H1 (cell line): ENCODE measurements around the gene MMP25. TPM values are rescaled to one million over a fixed set of nuclear protein-coding genes. Genes with fewer than 3 reads are reported as not detected.
"Not testable (repeated sequence)": the region's sequence is repeated elsewhere in the genome, so short reads cannot be mapped to it uniquely, and the experiment has no call there.

Source experiments
- CTCF ChIA-PET: fragments of 300-600 bp; sonication (Branson Sonifier 250); formaldehyde crosslinking; loops from one replicate; lab custom pipeline; 2021; ENCODE audit not compliant: partially characterized antibody; lab: Charles Lee
- POLR2A ChIA-PET: fragments of 300-600 bp; sonication (Branson Sonifier 250); formaldehyde crosslinking; loops from one replicate; lab custom pipeline; 2021; ENCODE audit warnings: inconsistent platforms; ENCODE audit not compliant: partially characterized antibody; lab: Charles Lee
- DNase-seq, 2 experiments: peaks; one replicate each; pipeline versions ENCODE4 v3.0.0 to v3.0.0-alpha.2; 2010 to 2022; ENCODE audit warnings: low spot score in 2 of 2, low read depth in 1 of 2, mixed read lengths in 1 of 2
- FAIRE-seq: peaks from 2 replicates; lab custom pipeline; 2011; peaks lifted over from hg19 to GRCh38; lab: Jason Lieb, UNC
- H2AFZ ChIP-seq: 2 replicates; pipeline ENCODE4 v1.8.1; 2012; ENCODE audit warnings: low read length, inconsistent platforms
- H2AK5ac ChIP-seq: 2 replicates; pipeline ENCODE4 v1.6.1; 2013; ENCODE audit warnings: low read depth, low read length
- H2BK120ac ChIP-seq: replicated peaks from 2 replicates; pipeline ENCODE3; 2013; ENCODE audit warnings: low read depth, low read length, inconsistent platforms
- H2BK12ac ChIP-seq: 2 replicates; pipeline ENCODE4 v1.6.1; 2013; ENCODE audit warnings: low read depth, low read length
- H2BK15ac ChIP-seq: 2 replicates; pipeline ENCODE4 v1.6.1; 2013; ENCODE audit warnings: low read length
- H2BK20ac ChIP-seq: 2 replicates; pipeline ENCODE4 v1.6.1; 2013; ENCODE audit warnings: low read length
- H2BK5ac ChIP-seq: 2 replicates; pipeline ENCODE4 v1.6.1; 2013; ENCODE audit warnings: low read depth, low read length
- H3K14ac ChIP-seq: 2 replicates; pipeline ENCODE4 v1.6.1; 2013; ENCODE audit warnings: inconsistent platforms; ENCODE audit not compliant: insufficient read length
- H3K18ac ChIP-seq: 2 replicates; pipeline ENCODE4 v1.6.1; 2013; ENCODE audit warnings: low read length; ENCODE audit errors: extremely low read depth
- H3K23ac ChIP-seq: 2 replicates; pipeline ENCODE4 v1.6.1; 2013; ENCODE audit warnings: inconsistent platforms; ENCODE audit not compliant: insufficient read length
- H3K23me2 ChIP-seq: 2 replicates; pipeline ENCODE4 v1.6.1; 2013; ENCODE audit warnings: low read depth, low read length
- H3K27ac ChIP-seq: 2 replicates; pipeline ENCODE4 v1.6.1; 2011; ENCODE audit warnings: low read depth, low read length, inconsistent platforms
- H3K27me3 ChIP-seq, 4 experiments: replicated peaks in 1 of 4; 1 replicate in 1 of 4; 2 replicates in 3 of 4; pipeline versions ENCODE4 v1.6.1 to v1.8.1; 2011 to 2013; ENCODE audit warnings: low read length in 3 of 4, mild to moderate bottlenecking in 3 of 4, inconsistent platforms in 2 of 4, mixed read lengths in 2 of 4, moderate library complexity in 1 of 4; ENCODE audit not compliant: control insufficient read depth in 3 of 4, insufficient read depth in 3 of 4; ENCODE audit errors: extremely low read depth in 1 of 4
- H3K36me3 ChIP-seq, 4 experiments: 2 replicates each; pipeline versions ENCODE4 v1.6.1 to v1.8.1; 2011 to 2013; ENCODE audit warnings: mild to moderate bottlenecking in 4 of 4, low read length in 3 of 4, moderate library complexity in 2 of 4, control low read depth in 1 of 4, inconsistent platforms in 1 of 4; ENCODE audit not compliant: insufficient read depth in 4 of 4, control insufficient read depth in 2 of 4
- H3K4ac ChIP-seq: replicated peaks from 2 replicates; pipeline ENCODE3; 2013; ENCODE audit warnings: low read length, low read depth, mixed read lengths, inconsistent platforms; ENCODE audit not compliant: insufficient read length
- H3K4me1 ChIP-seq, 4 experiments: replicated peaks in 1 of 4; 1 replicate in 1 of 4; 2 replicates in 3 of 4; pipeline versions ENCODE4 v1.6.1 to v1.8.1; 2011 to 2013; ENCODE audit warnings: low read length in 3 of 4, inconsistent platforms in 2 of 4, mixed read lengths in 1 of 4; ENCODE audit not compliant: insufficient read depth in 4 of 4, control insufficient read depth in 3 of 4
- H3K4me2 ChIP-seq, 2 experiments: 2 replicates each; pipeline versions ENCODE4 v1.6.1 to v1.8.1; 2011 to 2013; ENCODE audit warnings: low read depth in 2 of 2, low read length in 2 of 2, control low read depth in 1 of 2, inconsistent platforms in 1 of 2, mild to moderate bottlenecking in 1 of 2; ENCODE audit not compliant: insufficient read depth in 1 of 2
- H3K4me3 ChIP-seq, 4 experiments: fragments of 200-600, 300-600 bp in 1 of 4; sonication (generic), shearing (Covaris generic), sonication (Bioruptor Twin) in 1 of 4; 2 replicates each; pipeline versions ENCODE4 v1.5.1 to v1.8.1; 2011 to 2016; ENCODE audit warnings: low read length in 4 of 4, low read depth in 3 of 4, control low read depth in 2 of 4, inconsistent platforms in 2 of 4, mild to moderate bottlenecking in 2 of 4, mixed read lengths in 1 of 4, moderate library complexity in 1 of 4; ENCODE audit not compliant: insufficient read depth in 2 of 4; ENCODE audit errors: extremely low read depth in 1 of 4
- H3K56ac ChIP-seq: replicated peaks from 2 replicates; pipeline ENCODE3; 2013; ENCODE audit warnings: low read depth, mild to moderate bottlenecking, mixed read lengths, low read length, inconsistent platforms; ENCODE audit not compliant: insufficient read length
- H3K79me1 ChIP-seq: 2 replicates; pipeline ENCODE4 v1.6.1; 2013; ENCODE audit warnings: low read depth, low read length, control low read depth
- H3K79me2 ChIP-seq, 2 experiments: 2 replicates each; pipeline versions ENCODE4 v1.6.1 to v1.8.1; 2012 to 2013; ENCODE audit warnings: low read length in 2 of 2, mild to moderate bottlenecking in 2 of 2, inconsistent platforms in 1 of 2; ENCODE audit not compliant: insufficient read depth in 2 of 2, control insufficient read depth in 1 of 2
- H3K9ac ChIP-seq, 4 experiments: replicated peaks in 1 of 4; 1 replicate in 1 of 4; 2 replicates in 3 of 4; pipeline versions ENCODE4 v1.6.1 to v1.8.1; 2011 to 2013; ENCODE audit warnings: low read depth in 3 of 4, low read length in 3 of 4, control low read depth in 2 of 4, mild to moderate bottlenecking in 2 of 4, moderate library complexity in 2 of 4, inconsistent platforms in 1 of 4; ENCODE audit errors: extremely low read depth in 1 of 4
- H3K9me3 ChIP-seq, 2 experiments: 2 replicates each; pipeline versions ENCODE4 v1.6.1 to v1.8.1; 2012 to 2013; ENCODE audit warnings: mild to moderate bottlenecking in 2 of 2, moderate library complexity in 2 of 2, control low read depth in 1 of 2, inconsistent platforms in 1 of 2, low read depth in 1 of 2, low read length in 1 of 2, mixed read lengths in 1 of 2; ENCODE audit not compliant: insufficient read depth in 2 of 2
- H4K20me1 ChIP-seq, 2 experiments: replicated peaks in 1 of 2; 2 replicates each; pipeline versions ENCODE3 to v1.8.1; 2011 to 2013; ENCODE audit warnings: inconsistent platforms in 2 of 2, low read length in 2 of 2, mild to moderate bottlenecking in 1 of 2; ENCODE audit not compliant: insufficient read depth in 2 of 2, control insufficient read depth in 1 of 2
- H4K5ac ChIP-seq: 2 replicates; pipeline ENCODE4 v1.6.1; 2013; ENCODE audit warnings: low read length, low read depth, mixed read lengths, inconsistent platforms; ENCODE audit not compliant: insufficient read length
- H4K8ac ChIP-seq: 2 replicates; pipeline ENCODE4 v1.8.0; 2013; ENCODE audit warnings: mild to moderate bottlenecking, moderate library complexity, low read length, inconsistent platforms; ENCODE audit not compliant: insufficient read depth; ENCODE audit errors: extremely low read depth
- H4K91ac ChIP-seq: replicated peaks from 2 replicates; pipeline ENCODE3; 2013; ENCODE audit warnings: low read length, mixed read lengths, inconsistent platforms; ENCODE audit not compliant: insufficient read length
- CTCF ChIP-seq, 3 experiments: IDR thresholded peaks; 1 replicate in 2 of 3; 2 replicates in 1 of 3; pipeline versions ENCODE4 v1.5.1 to v1.6.1; 2011; ENCODE audit warnings: low read length in 3 of 3, mild to moderate bottlenecking in 3 of 3, inconsistent platforms in 2 of 3, low read depth in 1 of 3, moderate library complexity in 1 of 3; ENCODE audit not compliant: insufficient read depth in 1 of 3; ENCODE audit errors: control extremely low read depth in 1 of 3
- RAD21 ChIP-seq, 2 experiments: IDR thresholded peaks in 1 of 2; conservative IDR thresholded peaks in 1 of 2; 2 replicates each; pipeline ENCODE4 v1.6.1; 2011; ENCODE audit warnings: low read depth in 2 of 2, low read length in 2 of 2, improper control_type of control experiment in 1 of 2, inconsistent platforms in 1 of 2, mild to moderate bottlenecking in 1 of 2, moderate library complexity in 1 of 2
- WGBS, 2 experiments: shearing (Covaris generic) in 1 of 2; methylation state at CpG; one replicate each; pipeline versions ENCODE4 v1.1.6 to v1.1.7; 2013 to 2015; ENCODE audit warnings: low lambda C conversion rate in 2 of 2, mixed read lengths in 2 of 2, inconsistent platforms in 1 of 2, low coverage in 1 of 2, missing lambda C conversion rate in 1 of 2; ENCODE audit not compliant: insufficient replicate concordance in 2 of 2, insufficient coverage in 1 of 2, insufficient read length in 1 of 2; ENCODE audit errors: extremely low coverage in 1 of 2, missing lambda C conversion rate in 1 of 2; 5-methylcytosine and 5-hydroxymethylcytosine counted together
- polyA plus RNA-seq, 7 experiments: library from polyadenylated mRNA; depleted of rRNA in 3 of 7; stranded (reverse) in 5 of 7; unstranded in 2 of 7; fragments of >200 nt in 5 of 7; fragments of 200-250 nt in 2 of 7; gene quantifications; 1 replicate in 5 of 7; 2 replicates in 1 of 7; 4 replicates in 1 of 7; pipeline versions ENCODE4 v1.2.1 to v1.2.3, GENCODE V29; 2011 to 2013; ENCODE audit warnings: missing spikeins in 2 of 7, mixed read lengths in 2 of 7
- total RNA-seq: library from RNA; stranded (reverse); fragmentation: NEBNext Ultra II Directional; extraction: Animal tissue kit (Norgen Biotek cat#: 25700); gene quantifications from 2 replicates; pipeline ENCODE4 v1.2.1, GENCODE V29; 2021

The MMP25 gene
- total and polyA plus RNA-seq, 2 of the 8 experiments (the other 6 are each of a cell fraction or from before 2014, with no cell fraction given), result 7.7 to 26.7 TPM

GRCh38 chr16:3053330-3053710 is 7.0 kb downstream of the MMP25 start:
- H3K23ac ChIP-seq, H2BK120ac ChIP-seq, H3K27me3 ChIP-seq, H3K4me2 ChIP-seq, H3K4me1 ChIP-seq, H3K4ac ChIP-seq, H4K5ac ChIP-seq, H3K23me2 ChIP-seq, H3K79me1 ChIP-seq, H3K56ac ChIP-seq, POLR2A ChIA-PET, H3K36me3 ChIP-seq, H3K27ac ChIP-seq, DNase-seq, H3K9ac ChIP-seq, H2BK20ac ChIP-seq, H2AFZ ChIP-seq, H4K8ac ChIP-seq, H3K4me3 ChIP-seq, H4K91ac ChIP-seq, H2BK12ac ChIP-seq, H3K18ac ChIP-seq, H2AK5ac ChIP-seq, H3K9me3 ChIP-seq, H3K14ac ChIP-seq, H3K79me2 ChIP-seq, H2BK5ac ChIP-seq, H2BK15ac ChIP-seq: not testable (repeated sequence)
- CTCF ChIA-PET, result interaction anchor here (7.4 kb wide), 1 partner anchor 22 kb away, joined by 117 read pairs; no protein-coding TSS in a partner anchor
- TF ChIP-seq RAD21 (IDR thresholded peaks at IDR 0.05 in 1 of 2, conservative IDR thresholded peaks at IDR 0.05 in 1 of 2; ENCODE audit: low read depth in 2 of 2, low read length in 2 of 2), result peak; percentile 7 to 15; a peak in 3 of 4 replicates
- peak in 2 of 3 experiments; percentile 19 to 34; a peak in 3 of 4 replicates for TF ChIP-seq CTCF (IDR thresholded peaks at IDR 0.05; ENCODE audit: control extremely low read depth in 1 of 3, insufficient read depth in 1 of 3, low read depth in 1 of 3, low read length in 3 of 3)
- FAIRE-seq, result peak; percentile 94
- 88% methylated on average over 10 of the region's 13 CpGs; no CpG with 5 or more reads in 1 of the 2 experiments for WGBS, 2 experiments
- H4K20me1 ChIP-seq, result peaks cover 7 to 22% of the 10 kb centered on the region in 2 experiments
